ENCODE measurements around the gene PRPSAP2. TPM values are rescaled to one million over a fixed set of nuclear protein-coding genes. Genes with fewer than 3 reads are reported as not detected.
"Not testable (repeated sequence)": the region's sequence is repeated elsewhere in the genome, so short reads cannot be mapped to it uniquely, and the experiment has no call there.

Gene PRPSAP2
- 51.6 TPM for total RNA-seq

- peak; percentile 96 for DNase-seq (ENCODE audit: low spot score)
Observed at GRCh38 chr17:18857864-18858566, at the start of gene PRPSAP2. PRPSAP2 (plus strand) TSS chr17:18858131; CDS start chr17:18865834, 7,703 bp downstream.

- not testable (repeated sequence) for DNase-seq (ENCODE audit: low spot score)
Observed at GRCh38 chr17:18815924-18816323, 42.0 kb upstream of the PRPSAP2 start.

GRCh38 chr17:18816489-18817371 is 41.2 kb upstream of the PRPSAP2 start:
- DNase-seq (ENCODE audit: low spot score), result peak; percentile 58

DNA sequence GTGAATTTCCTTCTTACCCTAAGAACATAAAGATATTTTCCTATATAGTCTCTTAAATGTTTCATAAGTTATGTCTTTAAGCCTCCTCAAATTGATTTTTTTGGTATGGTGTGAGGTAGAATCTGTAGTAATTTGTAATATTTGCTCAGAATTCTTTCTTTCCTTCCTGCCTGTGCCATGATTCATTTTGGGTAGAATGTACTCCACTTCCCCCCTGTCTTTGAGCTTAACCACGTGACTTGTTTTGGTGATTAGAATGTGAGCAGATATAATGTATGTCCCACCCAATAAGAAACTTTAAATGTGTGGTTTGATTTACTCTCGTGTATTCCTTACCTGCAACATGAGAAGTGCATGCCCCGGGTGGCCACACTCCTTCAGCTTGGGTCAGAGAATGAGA is 36.5 kb upstream of the PRPSAP2 start:
- DNase-seq (ENCODE audit: low spot score), result not testable (repeated sequence)

GRCh38 chr17:18827613-18828012 is 30.3 kb upstream of the PRPSAP2 start:
- not testable (repeated sequence) for DNase-seq (ENCODE audit: low spot score)

DNA sequence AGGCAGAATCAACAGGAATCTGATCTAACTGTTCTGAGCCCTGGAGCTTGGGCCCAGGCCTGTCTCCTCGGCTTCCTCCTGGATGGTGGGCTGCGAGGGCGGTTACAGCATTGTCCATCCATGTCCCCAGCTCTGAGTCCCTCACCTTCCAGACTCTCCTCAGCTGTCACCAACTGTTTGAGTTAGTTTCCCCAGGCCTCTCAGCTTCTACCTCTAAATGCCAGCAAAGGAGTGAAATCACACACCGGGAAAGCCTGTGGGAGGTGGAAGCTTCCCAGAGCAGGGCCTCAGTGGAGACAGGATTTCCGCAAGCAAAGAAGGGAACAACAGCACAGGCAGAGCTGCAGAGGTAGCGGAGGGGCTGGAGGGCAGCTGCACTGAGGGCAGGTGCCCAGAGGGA is 9.4 kb upstream of the PRPSAP2 start:
- no peak for DNase-seq (ENCODE audit: low spot score)

DNA sequence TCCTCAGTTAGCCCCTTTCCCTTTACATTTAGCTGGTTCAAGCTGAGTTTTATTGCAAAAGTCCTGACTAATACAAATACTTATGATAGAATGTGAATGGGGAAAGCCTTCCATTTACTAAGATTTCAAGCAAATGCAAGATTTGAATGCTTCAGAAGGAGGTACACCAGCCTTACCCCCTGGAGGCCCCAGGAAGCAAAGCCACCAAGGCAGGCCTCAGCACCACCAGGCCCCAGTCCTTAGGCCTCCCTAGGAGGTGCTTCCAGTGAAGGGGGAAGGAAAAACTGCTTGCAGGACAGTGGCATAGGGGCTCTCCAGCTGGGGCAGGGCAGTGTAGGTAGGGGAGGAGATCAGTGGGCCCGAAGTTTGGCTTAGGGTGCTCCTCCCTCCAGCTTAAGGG is 7.3 kb upstream of the PRPSAP2 start:
- no peak for DNase-seq (ENCODE audit: low spot score)

- no peak for DNase-seq (ENCODE audit: low spot score)
Observed at GRCh38 chr17:18851201-18851600, 6.7 kb upstream of the PRPSAP2 start.

GRCh38 chr17:18854956-18855355 is 3.0 kb upstream of the PRPSAP2 start:
- no peak for DNase-seq (ENCODE audit: low spot score)

GRCh38 chr17:18855831-18856569 is 1.9 kb upstream of the PRPSAP2 start:
- DNase-seq (ENCODE audit: low spot score), result peak; percentile 95

DNA sequence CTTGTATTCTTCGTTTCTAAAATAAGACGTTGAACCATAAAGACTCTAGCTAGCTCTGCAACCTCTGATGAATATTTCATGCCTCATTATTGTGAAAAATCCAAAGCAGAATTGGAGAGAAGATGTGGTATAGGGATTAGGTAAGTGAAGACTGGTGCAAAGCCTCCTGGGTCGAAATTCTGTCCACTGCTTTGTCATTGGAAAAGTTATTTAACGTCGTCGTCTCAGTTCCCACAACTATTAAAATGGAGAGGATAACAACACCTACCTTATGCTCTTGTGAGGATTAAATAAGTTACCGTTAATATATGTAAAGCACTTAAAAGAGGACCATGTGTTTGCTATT is 1.4 kb upstream of the PRPSAP2 start:
- no peak for DNase-seq (ENCODE audit: low spot score)

- DNase-seq (ENCODE audit: low spot score), result no peak
Observed at GRCh38 chr17:18858567-18859245, 775 bp downstream of the PRPSAP2 start.

- DNase-seq (ENCODE audit: low spot score), result no peak
Observed at GRCh38 chr17:18859256-18859655, 1.3 kb downstream of the PRPSAP2 start.

- DNase-seq (ENCODE audit: low spot score), result no peak
Observed at GRCh38 chr17:18860161-18860972, 2.4 kb downstream of the PRPSAP2 start.

- DNase-seq (ENCODE audit: low spot score), result no peak
Observed at GRCh38 chr17:18862011-18862410, 4.1 kb downstream of the PRPSAP2 start.

DNA sequence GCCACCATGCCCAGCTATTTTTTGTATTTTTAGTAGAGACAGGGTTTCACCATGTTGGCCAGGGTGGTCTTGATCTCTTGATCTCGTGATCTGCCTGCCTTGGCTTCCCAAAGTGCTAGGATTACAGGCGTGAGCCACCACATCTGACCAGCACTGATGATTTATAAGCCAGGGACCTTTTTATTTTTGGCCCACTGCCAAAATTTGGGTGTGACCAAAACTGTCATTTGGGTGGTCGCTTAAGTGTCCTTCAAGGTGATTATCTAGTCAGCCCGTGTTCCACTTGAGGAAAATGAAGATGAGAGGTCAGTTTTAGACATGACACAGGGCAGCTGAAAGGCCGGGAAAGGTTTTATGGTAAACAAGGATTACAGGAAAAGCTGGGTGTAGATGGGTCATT is 7.1 kb downstream of the PRPSAP2 start:
- DNase-seq (ENCODE audit: low spot score), result not testable (repeated sequence)

DNA sequence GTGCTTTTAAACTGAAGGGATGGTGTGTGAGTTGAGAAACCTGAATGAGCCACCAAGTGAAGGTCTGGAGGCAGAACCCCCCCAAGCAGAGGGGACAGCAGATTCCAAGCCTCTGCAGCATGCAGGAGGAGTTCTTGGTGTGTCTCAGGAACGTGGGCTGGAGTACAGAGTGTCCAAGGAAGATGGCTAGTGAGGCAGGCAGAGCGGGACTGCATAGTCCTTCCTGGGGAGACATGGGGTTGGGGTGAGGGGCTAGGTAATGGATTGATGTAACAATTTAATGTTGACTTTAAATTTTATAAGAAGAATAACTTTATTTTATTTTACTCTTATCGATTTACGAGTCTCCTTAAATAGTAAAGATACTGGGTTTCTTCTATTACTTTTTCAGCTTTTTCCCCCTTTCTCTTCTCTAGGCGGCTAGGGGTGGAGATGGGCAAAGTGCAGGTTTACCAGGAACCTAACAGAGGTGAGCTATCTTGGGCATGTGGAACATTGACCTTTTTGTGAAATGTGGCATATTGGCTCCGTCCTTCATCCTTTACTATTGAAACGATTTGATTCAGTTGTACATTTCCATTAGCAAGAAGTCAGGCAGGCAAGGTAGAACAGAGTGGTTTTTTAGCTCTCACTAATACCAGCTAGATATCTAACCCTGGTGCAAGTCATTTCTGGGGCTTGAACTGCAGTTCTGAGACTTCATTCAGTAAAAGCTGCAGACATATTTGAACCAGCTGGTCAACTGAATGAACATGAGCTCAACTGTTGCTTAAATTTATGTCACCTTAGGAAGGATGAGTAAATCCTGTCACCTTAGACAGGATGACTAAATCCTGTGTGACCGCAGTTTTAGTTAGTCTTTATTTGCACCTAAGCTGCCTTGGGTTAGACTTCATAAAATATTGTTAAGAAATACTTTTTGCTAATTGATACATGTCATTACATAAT is 9.2 kb downstream of the PRPSAP2 start:
- DNase-seq (ENCODE audit: low spot score), result no peak

DNA sequence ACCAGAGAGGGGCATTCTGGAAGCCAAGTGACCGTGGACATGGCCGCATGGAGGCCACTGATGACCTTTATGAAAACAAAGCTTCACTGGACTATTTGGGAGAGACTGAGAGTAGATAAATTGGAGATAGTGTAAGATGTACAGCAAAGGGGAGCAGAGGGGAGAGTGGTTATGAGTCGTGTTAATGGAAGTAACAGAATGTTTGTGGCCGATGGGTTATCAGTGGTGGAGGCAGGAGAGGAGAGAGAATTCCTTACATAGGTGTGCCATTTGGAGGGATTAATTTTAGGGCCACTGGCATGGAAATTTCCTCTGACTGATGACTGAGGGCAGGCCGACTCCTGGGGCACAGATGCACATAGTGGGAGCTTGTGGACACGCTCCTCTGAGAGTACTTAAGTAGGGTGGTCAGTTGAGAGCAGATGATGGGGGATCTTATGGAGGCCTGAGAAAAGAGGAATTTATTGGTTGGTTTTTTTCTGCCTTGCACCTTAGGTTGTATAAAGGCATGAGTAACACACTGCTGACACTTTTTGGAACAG is 19.2 kb downstream of the PRPSAP2 start:
- DNase-seq (ENCODE audit: low spot score), result no peak

- no peak for DNase-seq (ENCODE audit: low spot score)
Observed at GRCh38 chr17:18888766-18889290, 30.9 kb downstream of the PRPSAP2 start.
